HCEC 1CT (cell line): ENCODE measurements around the gene NT5C3A.
A peak's percentile ranks its signal among the peaks of the same experiment; 100 is the strongest.
"Not testable (repeated sequence)": the region's sequence is repeated elsewhere in the genome, so short reads cannot be mapped to it uniquely, and the experiment has no call there.

Experiments
- DNase-seq: peaks from one replicate; pipeline ENCODE4 v3.0.0-alpha.2; 2017

The NT5C3A gene

GRCh38 chr7:33039903-33040292 lies 22.7 kb downstream of the NT5C3A start:
- DNase-seq: no peak

- DNase-seq: peak; percentile 31
These were observed 23.2 kb downstream of the NT5C3A start for GRCh38 chr7:33039257-33039902.

- no peak for DNase-seq
These were observed 23.9 kb downstream of the NT5C3A start for GRCh38 chr7:33038639-33039038.

DNA sequence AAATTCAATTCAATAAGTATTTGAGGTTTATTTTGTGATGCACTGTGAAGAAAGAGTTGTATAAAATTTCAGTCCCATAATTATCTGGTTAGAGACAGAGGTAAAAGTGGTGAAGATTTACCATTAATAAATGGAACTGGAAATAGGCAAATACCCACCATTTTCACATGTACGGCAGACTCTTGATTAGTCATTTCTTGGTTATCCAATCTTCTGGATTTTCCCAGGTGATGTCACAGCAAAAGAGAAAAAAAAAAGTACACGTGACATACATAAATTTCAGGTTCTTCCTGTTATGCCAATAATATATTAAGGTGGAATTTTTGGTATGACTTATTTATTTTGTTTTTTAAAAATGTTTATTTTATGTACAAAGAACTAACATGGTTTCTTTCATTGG lies 26.8 kb downstream of the NT5C3A start:
- DNase-seq: no peak

GRCh38 chr7:33024189-33024757 lies 38.3 kb downstream of the NT5C3A start:
- no peak for DNase-seq

GRCh38 chr7:33012364-33012763 lies 50.2 kb downstream of the NT5C3A start:
- DNase-seq: no peak

- DNase-seq: no peak
These were observed 52.8 kb downstream of the NT5C3A start for GRCh38 chr7:33009734-33010133.

- DNase-seq: not testable (repeated sequence)
These were observed 56.9 kb downstream of the NT5C3A start for GRCh38 chr7:33005690-33006089.

DNA sequence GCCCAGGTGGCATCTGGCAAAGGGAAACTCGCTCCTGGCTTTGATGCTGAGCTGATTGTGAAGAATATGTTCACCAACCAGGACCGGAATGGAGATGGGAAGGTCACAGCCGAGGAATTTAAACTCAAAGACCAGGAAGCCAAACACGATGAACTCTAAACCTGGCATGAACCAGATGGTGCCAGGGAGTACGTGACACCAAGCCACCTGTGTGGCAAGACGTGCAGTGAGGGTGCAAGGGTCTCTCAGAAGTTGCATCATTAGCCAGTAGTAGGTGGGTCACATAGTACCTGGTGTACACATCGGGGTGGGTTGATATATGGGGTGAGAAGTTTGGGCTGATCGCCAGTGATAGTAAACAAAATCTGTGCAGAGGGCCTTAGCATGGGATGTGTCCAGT lies 57.4 kb downstream of the NT5C3A start:
- not testable (repeated sequence) for DNase-seq

DNA sequence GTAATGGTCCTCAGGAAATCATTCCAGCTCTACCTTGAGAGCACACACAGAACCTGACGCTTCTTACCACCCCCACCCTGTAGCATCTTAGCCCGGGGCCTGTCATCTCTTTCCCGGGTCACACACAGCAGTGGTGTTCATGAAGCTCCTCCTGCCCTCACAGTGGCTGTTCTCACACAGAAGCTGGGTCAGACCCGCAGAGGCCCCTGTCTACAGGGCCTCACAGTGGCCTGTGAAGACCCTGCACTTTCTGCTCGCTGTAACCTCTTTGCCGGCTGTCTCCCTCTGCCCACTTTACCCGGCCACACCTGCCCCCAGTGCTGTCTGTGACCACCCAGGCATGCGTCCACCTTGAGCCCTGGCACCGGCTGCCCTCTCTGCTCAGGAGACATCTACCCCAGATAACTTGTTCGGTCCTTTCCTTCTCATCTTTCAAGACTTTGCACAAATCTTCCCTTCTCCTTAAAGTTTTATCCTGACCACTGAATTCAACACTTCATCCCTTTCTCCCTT lies 58.4 kb downstream of the NT5C3A start:
- not testable (repeated sequence) for DNase-seq

- DNase-seq: not testable (repeated sequence)
These were observed 59.5 kb downstream of the NT5C3A start for GRCh38 chr7:33003111-33003510.

DNA sequence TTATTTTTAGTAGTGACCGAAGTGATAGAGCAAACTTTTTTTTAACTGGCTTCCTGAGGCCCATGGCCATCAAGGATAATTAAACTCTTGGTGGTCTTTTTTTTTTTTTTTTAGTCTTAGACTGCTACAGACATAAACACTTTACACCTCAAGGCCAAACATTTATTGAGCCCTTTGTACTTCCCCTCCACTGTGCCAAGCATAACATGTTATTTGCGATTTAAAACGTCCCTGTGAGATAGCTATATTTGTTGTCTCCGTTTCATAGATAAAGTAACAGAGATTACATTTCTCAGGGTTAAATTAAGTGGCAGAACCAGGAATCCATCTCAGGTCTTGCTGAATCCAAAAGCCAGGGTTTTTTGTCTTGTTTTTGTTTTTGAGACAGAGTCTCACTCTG lies 63.2 kb downstream of the NT5C3A start:
- not testable (repeated sequence) for DNase-seq

- DNase-seq: peak; percentile 64
These were observed 64.0 kb downstream of the NT5C3A start for GRCh38 chr7:32998361-32999171.

DNA sequence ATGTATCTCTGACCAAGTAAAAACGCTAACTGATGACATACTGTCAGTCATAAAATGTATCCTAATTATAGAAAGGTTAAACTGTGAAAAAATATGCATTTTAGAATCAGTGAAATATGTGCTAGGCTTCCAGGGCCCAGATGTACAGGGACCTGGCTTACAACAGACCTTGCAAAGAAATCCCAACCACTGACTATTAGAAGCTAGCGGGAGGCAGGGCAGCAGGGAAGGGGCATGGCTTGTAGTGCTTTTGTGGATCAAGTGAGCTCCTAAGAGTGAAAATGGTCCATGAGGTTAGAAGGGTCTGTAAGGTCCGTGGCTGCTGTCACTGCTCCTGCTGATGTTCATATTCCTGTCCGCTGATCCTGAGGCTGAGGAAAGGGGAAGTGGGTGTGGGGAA lies 64.6 kb downstream of the NT5C3A start:
- not testable (repeated sequence) for DNase-seq

DNA sequence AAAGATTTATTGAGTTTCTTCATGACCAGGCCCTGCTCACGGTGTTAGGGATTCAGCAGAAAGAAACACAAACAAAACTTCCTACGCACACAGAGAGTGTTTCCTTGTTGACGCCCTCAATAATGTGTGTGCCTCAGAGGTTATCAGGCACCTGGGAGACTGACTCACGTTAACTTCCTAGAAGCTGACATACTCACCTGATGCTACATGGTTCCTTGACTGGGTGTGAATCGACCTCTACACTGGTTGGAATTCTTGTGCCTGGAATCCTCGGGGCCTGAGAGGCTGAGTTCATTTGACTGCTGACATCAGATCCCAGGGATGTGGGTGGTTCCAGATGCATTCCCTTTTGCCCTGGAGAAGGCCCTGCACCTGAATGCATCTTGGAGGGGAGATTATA lies 69.8 kb downstream of the NT5C3A start:
- DNase-seq: not testable (repeated sequence)

DNA sequence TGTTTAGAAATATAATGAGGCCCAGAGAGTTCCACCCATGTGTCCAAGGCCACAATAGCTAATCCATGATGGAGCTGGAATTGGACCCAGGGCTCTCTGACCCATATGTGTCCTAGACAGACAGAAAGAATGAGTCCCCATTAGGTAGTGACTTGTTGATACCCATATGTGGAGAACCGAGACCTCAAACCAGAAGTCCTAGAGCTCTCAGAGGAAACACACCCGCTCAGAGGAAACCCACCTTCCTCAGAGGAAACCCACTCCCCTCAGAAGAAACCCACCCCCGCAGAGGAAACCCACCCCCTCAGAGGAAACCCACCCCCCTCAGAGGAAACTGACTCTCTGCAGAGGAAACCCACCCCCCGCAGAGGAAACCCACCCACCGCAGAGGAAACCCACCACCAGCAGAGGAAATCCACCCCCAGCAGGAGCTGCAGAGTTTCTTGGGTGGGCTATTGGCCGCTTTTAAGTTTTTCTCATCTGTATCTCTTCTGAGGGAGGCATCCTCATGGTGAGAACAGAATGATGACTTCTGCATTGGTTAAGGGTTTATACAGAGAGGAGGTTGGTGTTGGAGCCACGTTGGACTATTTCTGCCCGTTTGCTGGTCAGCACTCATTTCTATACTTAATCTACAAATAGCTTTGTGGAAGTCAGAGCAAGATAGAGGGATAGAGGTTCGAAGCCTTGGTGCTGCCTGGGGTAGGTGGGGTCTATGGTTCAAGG lies 70.4 kb downstream of the NT5C3A start:
- DNase-seq: not testable (repeated sequence)

DNA sequence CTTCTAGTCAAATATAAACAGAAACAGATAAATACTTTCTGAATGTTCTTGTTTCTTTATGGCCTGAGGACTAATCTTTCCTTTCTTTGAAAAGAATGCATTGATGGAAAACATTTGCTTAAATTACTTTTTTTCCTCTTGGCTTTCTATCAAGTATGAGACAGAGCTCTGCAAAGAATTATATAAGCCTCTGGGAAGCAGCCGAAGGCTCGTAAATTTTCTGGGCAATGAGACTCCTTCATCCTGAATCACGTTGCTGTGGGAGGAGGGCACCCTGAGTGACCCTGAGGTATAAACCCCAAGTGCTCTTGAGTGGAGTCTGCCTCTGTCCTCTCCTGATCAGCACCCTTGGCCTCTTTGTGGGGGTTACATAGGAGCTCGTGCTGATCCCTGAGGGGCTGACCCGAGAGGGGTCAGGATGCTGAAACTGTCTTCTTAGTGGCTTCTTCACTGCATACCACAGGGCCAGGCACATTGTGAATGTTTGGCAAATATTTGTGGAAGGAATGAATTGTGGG lies 71.4 kb downstream of the NT5C3A start:
- DNase-seq: peak; percentile 43

DNA sequence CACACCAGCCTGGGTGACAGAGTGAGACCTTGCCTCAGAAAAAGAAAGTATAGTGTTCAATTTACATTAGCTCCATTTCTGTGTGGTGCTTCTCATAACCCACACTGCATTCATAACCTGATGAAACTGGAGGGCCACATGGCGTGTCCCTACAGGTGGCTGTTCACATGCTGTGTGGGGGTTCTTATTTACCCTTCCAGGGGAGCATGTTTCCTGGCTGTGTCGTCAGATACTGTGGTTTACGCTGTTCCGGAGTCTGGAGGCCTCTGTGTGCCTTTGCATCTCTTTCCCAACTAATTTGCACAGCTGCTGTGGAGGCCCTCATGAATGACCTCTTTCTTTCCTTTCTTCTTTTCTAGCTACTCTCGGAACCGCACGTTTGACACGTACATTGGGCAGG lies 74.4 kb downstream of the NT5C3A start:
- not testable (repeated sequence) for DNase-seq

GRCh38 chr7:32979902-32980301 lies 82.7 kb downstream of the NT5C3A start:
- not testable (repeated sequence) for DNase-seq

- peak; percentile 36 for DNase-seq
These were observed 83.3 kb downstream of the NT5C3A start for GRCh38 chr7:32979246-32979645.

DNA sequence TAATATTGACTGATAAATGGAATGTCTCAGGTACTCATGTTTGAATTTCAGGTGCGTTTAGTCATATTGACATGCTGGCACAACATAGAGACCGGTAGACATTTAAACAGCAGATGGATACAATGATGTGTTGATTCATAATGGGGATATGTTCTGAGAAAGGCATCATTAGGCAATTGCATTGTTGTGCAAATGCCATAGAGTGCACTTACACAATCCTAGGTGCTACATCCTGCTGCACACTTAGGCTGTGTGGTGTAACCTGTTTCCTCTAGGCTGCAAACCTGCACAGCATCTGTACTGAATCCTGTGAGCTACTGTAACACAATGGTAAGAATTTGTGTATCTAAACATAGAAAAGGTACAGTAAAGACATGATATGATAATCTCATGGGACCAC lies 85.4 kb downstream of the NT5C3A start:
- peak; percentile 7 for DNase-seq

DNA sequence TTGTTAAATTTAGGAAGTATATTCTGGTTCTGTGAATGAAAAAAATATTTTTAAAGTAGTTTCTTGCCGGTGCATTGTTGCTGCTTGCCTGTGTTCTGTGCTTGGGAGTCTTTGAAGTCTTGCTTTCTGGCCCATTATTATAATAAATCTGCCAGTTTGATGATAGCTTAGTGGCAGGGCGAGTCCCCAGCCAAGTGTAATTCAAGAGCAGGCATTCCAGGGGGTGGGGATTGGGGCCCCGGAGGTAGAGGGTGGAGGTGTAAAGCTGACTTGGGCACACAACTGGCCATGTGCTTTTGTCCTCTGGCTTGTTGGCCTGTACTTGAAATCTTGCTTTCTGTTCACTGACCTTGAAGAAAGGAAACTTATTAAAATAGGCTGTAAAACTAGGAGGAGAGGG lies 90.6 kb downstream of the NT5C3A start:
- not testable (repeated sequence) for DNase-seq

DNA sequence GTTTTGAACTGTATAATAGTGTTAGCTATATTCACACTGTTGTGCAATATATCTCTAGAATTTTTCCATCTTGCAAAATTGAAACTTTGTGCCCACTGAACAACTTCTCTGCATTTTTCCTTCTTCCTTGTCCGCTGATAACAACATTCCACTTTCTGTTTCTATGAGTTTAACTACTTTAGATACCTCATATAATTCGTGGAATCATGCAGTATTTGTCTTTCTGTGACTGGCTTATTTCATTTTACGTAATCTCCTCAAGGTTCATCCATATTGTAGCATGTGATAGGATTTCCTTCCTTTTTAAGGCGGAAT lies 95.4 kb downstream of the NT5C3A start:
- not testable (repeated sequence) for DNase-seq
